WI38 (cell line): ENCODE data around the gene DOK4.
A peak's percentile ranks its signal among the peaks of the same experiment; 100 is the strongest.

Experiments used
- H3K4me3 ChIP-seq: 2 replicates; pipeline ENCODE4 v1.5.1; 2011; ENCODE audit warnings: low read depth, mild to moderate bottlenecking, control low read depth, low read length
- CTCF ChIP-seq: IDR thresholded peaks from 2 replicates; pipeline ENCODE4 v1.5.1; 2012; ENCODE audit warnings: low read depth, mild to moderate bottlenecking, control low read depth, low read length

The DOK4 gene

GRCh38 chr16:57485916-57486857, at the start of gene DOK4:
TSS of gene DOK4 (minus strand) at chr16:57486493. CDS start at chr16:57479507, 6,986 bp downstream.
- TF ChIP-seq CTCF, result no peak
- H3K4me3 ChIP-seq, result peak within 1 kb of the TSS; percentile 68

GRCh38 chr16:57535680-57536305, 49.5 kb upstream of the DOK4 start:
- TF ChIP-seq CTCF, result 0 out of 2 replicates have a peak, but pooled peaks have one; percentile 4
- H3K4me3 ChIP-seq, result peak overlapping the region; percentile 86

- H3K4me3 ChIP-seq, result peak overlapping the region; percentile 86
- TF ChIP-seq CTCF, result no peak
Observed at GRCh38 chr16:57534881-57535658, 48.8 kb upstream of the DOK4 start.

GRCh38 chr16:57534337-57534880, 48.1 kb upstream of the DOK4 start:
- TF ChIP-seq CTCF, result no peak
- no peak overlapping the region for H3K4me3 ChIP-seq

GRCh38 chr16:57533431-57534336, 47.4 kb upstream of the DOK4 start:
- H3K4me3 ChIP-seq, result no peak overlapping the region
- no peak for TF ChIP-seq CTCF

GRCh38 chr16:57532266-57532625, 46.0 kb upstream of the DOK4 start:
- TF ChIP-seq CTCF, result no peak
- no peak overlapping the region for H3K4me3 ChIP-seq
